Smooth muscle cell (in vitro differentiated cells): ENCODE data around the gene ODAPH. TPM values are rescaled to one million over a fixed set of nuclear protein-coding genes. Genes with fewer than 3 reads are reported as not detected.
"Not testable (repeated sequence)": the region's sequence is repeated elsewhere in the genome, so short reads cannot be mapped to it uniquely, and the experiment has no call there.

ENCODE experiments used
- DNase-seq: peaks from one replicate; lab custom pipeline; 2025; ENCODE audit not compliant: unreplicated experiment; lab: John Stamatoyannopoulos, UW
- H2AFZ ChIP-seq: fragments of 200-600 bp; sonication (generic); 2 replicates; pipeline ENCODE4 v1.6.0; 2016; ENCODE audit warnings: antibody characterized with exemption, low read depth, mild to moderate bottlenecking
- H3F3A ChIP-seq: fragments of 200-600 bp; sonication (generic); 2 replicates; pipeline ENCODE4 v1.6.0; 2017; ENCODE audit warnings: antibody characterized with exemption, low read depth
- H3K27ac ChIP-seq: fragments of 200-600 bp; sonication (generic); 2 replicates; pipeline ENCODE4 v1.5.1; 2016; ENCODE audit warnings: low read depth, mild to moderate bottlenecking
- H3K27me3 ChIP-seq: fragments of 200-600 bp; sonication (generic); 2 replicates; pipeline ENCODE4 v1.6.1; 2016; ENCODE audit warnings: low read depth, mild to moderate bottlenecking
- H3K36me3 ChIP-seq: fragments of 200-600 bp; sonication (generic); 2 replicates; pipeline ENCODE4 v1.5.1; 2016; ENCODE audit warnings: low read depth
- H3K4me1 ChIP-seq: fragments of 200-600 bp; sonication (generic); 2 replicates; pipeline ENCODE4 v1.5.1; 2016; ENCODE audit warnings: low read depth
- H3K4me2 ChIP-seq: fragments of 200-600 bp; sonication (generic); 2 replicates; pipeline ENCODE4 v1.6.0; 2016; ENCODE audit warnings: mild to moderate bottlenecking
- H3K4me3 ChIP-seq: fragments of 200-600 bp; sonication (generic); 2 replicates; pipeline ENCODE4 v1.5.1; 2016; ENCODE audit warnings: mild to moderate bottlenecking
- H3K79me2 ChIP-seq: fragments of 200-600 bp; sonication (generic); 2 replicates; pipeline ENCODE4 v1.6.0; 2016; ENCODE audit warnings: low read depth, mild to moderate bottlenecking
- H3K9ac ChIP-seq: fragments of 200-600 bp; sonication (generic); 2 replicates; pipeline ENCODE4 v1.6.0; 2016; ENCODE audit warnings: low read depth
- H3K9me3 ChIP-seq: fragments of 200-600 bp; sonication (generic); replicated peaks from 2 replicates; pipeline ENCODE4 v1.5.1; 2016; ENCODE audit warnings: low read depth
- H4K20me1 ChIP-seq: fragments of 200-600 bp; sonication (generic); 2 replicates; pipeline ENCODE4 v1.6.0; 2016; ENCODE audit warnings: low read depth
- WGBS: methylation state at CpG from one replicate; pipeline ENCODE4 v1.1.7; 2016; ENCODE audit warnings: low lambda C conversion rate; 5-methylcytosine and 5-hydroxymethylcytosine counted together
- polyA plus RNA-seq: library from polyadenylated mRNA; unstranded; fragments of >200 nt; fragmentation: Nextera tagmentation; extraction: Ambion mirVana; gene quantifications from 2 replicates; pipeline ENCODE4 v1.2.1, GENCODE V29; 2016
- total RNA-seq: library from RNA; depleted of rRNA; stranded (reverse); fragments of >200 nt; gene quantifications from 2 replicates; pipeline ENCODE4 v1.2.3, GENCODE V29; 2014
- TF ChIP-seq, protein P1 (sequence below): fragments of 200-600 bp; sonication (generic); IDR thresholded peaks from 2 replicates; pipeline ENCODE4 v1.5.1; 2017; ENCODE audit warnings: borderline replicate concordance, mild to moderate bottlenecking, antibody characterized with exemption; ENCODE audit not compliant: insufficient read depth, poor library complexity, severe bottlenecking

Gene ODAPH
- total and polyA plus RNA-seq, 2 experiments from 2014 or later = 165 to 193 TPM

DNA sequence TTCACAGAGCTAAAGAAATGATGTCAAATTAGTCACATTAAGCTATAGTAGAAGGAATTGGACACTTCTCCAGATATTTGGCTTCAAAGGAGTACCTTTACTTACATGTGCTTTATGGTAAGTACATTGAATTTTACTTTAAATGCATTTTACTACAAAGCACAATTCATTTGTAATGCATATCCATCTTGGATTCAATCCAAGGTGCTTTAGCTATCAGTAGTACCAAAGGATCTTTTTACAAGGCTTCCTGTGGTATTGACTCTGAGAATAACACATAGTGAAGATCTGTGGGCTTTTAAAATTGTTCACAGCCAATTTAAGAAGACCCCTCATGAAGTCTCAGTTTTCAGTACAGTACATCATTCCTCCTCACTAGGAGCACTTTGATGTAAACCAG is 28.4 kb upstream of the ODAPH start:
- Histone ChIP-seq H3K9ac (no peak overlapping the region), H3K4me2 (no peak overlapping the region), H3K27me3 (no peaks in the 10 kb centered on the region), H3F3A (no peaks in the 10 kb centered on the region), H2AFZ (no peak overlapping the region), H3K9me3 (no peaks in the 10 kb centered on the region), H3K27ac (no peak overlapping the region), H3K79me2 (peaks cover 6% of the 10 kb centered on the region), H4K20me1 (no peaks in the 10 kb centered on the region), H3K36me3 (peaks cover 32% of the 10 kb centered on the region), H3K4me1 (no peaks in the 10 kb centered on the region), H3K4me3 (no peak overlapping the region)
- no peak for DNase-seq
- TF ChIP-seq, protein P1, sequence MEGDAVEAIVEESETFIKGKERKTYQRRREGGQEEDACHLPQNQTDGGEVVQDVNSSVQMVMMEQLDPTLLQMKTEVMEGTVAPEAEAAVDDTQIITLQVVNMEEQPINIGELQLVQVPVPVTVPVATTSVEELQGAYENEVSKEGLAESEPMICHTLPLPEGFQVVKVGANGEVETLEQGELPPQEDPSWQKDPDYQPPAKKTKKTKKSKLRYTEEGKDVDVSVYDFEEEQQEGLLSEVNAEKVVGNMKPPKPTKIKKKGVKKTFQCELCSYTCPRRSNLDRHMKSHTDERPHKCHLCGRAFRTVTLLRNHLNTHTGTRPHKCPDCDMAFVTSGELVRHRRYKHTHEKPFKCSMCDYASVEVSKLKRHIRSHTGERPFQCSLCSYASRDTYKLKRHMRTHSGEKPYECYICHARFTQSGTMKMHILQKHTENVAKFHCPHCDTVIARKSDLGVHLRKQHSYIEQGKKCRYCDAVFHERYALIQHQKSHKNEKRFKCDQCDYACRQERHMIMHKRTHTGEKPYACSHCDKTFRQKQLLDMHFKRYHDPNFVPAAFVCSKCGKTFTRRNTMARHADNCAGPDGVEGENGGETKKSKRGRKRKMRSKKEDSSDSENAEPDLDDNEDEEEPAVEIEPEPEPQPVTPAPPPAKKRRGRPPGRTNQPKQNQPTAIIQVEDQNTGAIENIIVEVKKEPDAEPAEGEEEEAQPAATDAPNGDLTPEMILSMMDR = no peak

- Histone ChIP-seq H3K4me2 (no peak overlapping the region), H3K27me3 (no peaks in the 10 kb centered on the region), H4K20me1 (no peaks in the 10 kb centered on the region), H3K79me2 (no peaks in the 10 kb centered on the region), H2AFZ (no peak overlapping the region), H3K27ac (no peak overlapping the region), H3K36me3 (peaks cover 22% of the 10 kb centered on the region), H3K9me3 (no peaks in the 10 kb centered on the region), H3K9ac (no peak overlapping the region), H3K4me3 (no peak overlapping the region), H3K4me1 (no peaks in the 10 kb centered on the region), H3F3A (no peaks in the 10 kb centered on the region)
- TF ChIP-seq, protein P1 = no peak
- WGBS = 98% methylated on average over 2 of the region's 2 CpGs
- DNase-seq = no peak
Observed at GRCh38 chr4:75530556-75531322, 25.1 kb upstream of the ODAPH start.

GRCh38 chr4:75531536-75532143 is 24.2 kb upstream of the ODAPH start:
- not testable (repeated sequence) for H3K9ac ChIP-seq, H3K4me1 ChIP-seq, H3K4me2 ChIP-seq, H3K4me3 ChIP-seq, DNase-seq, H4K20me1 ChIP-seq, H3K79me2 ChIP-seq, H2AFZ ChIP-seq, H3F3A ChIP-seq, H3K27me3 ChIP-seq, H3K27ac ChIP-seq, H3K9me3 ChIP-seq
- H3K36me3 ChIP-seq = peaks cover 22% of the 10 kb centered on the region
- 100% methylated on average over 7 of the region's 7 CpGs for WGBS

- H3K4me2 ChIP-seq, H3K79me2 ChIP-seq, H3K9ac ChIP-seq, H2AFZ ChIP-seq, H3K27ac ChIP-seq, H4K20me1 ChIP-seq, H3K4me3 ChIP-seq, H3K4me1 ChIP-seq, DNase-seq, H3K9me3 ChIP-seq, H3K27me3 ChIP-seq, H3F3A ChIP-seq: not testable (repeated sequence)
- H3K36me3 ChIP-seq = peaks cover 12% of the 10 kb centered on the region
- WGBS = 98% methylated on average over 4 of the region's 4 CpGs
Observed at GRCh38 chr4:75533339-75533887, 22.5 kb upstream of the ODAPH start.

GRCh38 chr4:75533926-75534325 is 21.9 kb upstream of the ODAPH start:
- not testable (repeated sequence) for H3K27me3 ChIP-seq, H3K27ac ChIP-seq, H3K79me2 ChIP-seq, H3F3A ChIP-seq, H4K20me1 ChIP-seq, DNase-seq, H3K9me3 ChIP-seq, H3K4me1 ChIP-seq, H3K4me3 ChIP-seq, H3K9ac ChIP-seq, H3K4me2 ChIP-seq, H2AFZ ChIP-seq
- H3K36me3 ChIP-seq = peaks cover 12% of the 10 kb centered on the region

DNA sequence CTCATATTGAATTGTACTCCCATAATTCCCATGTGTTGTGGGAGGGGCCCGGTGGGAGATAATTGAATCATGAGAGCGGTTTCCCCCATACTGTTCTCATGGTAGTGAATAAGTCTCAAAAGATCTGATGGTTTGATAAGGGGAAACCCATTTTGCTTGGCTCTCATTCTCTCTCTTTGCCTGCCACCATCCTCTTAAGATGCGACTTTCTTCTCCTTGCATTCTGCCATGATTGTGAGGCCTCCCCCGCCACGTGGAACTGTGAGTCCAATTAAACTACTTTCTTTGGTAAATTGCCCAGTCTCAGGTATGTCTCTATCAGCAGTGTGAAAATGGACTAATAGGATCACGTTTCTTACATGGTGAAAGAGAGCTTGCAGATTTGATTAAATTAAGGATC is 18.6 kb upstream of the ODAPH start:
- H3K79me2 ChIP-seq, H3K4me2 ChIP-seq, H4K20me1 ChIP-seq, H3K4me3 ChIP-seq, H3K9ac ChIP-seq, H3F3A ChIP-seq, H3K36me3 ChIP-seq, H3K9me3 ChIP-seq, H3K27me3 ChIP-seq, H3K4me1 ChIP-seq, H3K27ac ChIP-seq, DNase-seq, H2AFZ ChIP-seq: not testable (repeated sequence)
- 93% methylated on average over 6 of the region's 6 CpGs for WGBS
